Psoas muscle (tissue), 8 donors: ENCODE data around the gene SPDEF. TPM values are rescaled to one million over a fixed set of nuclear protein-coding genes. Genes with fewer than 3 reads are reported as not detected.
A peak's percentile ranks its signal among the peaks of the same experiment; 100 is the strongest.

Source experiments
- ATAC-seq, 4 donors: fragments of 200-7000 bp; cut with Tn5 transposase; one replicate each; pipeline ENCODE4 v1.9.1; 2020; ENCODE audit warnings: moderate library complexity in 3 of 4, mild to moderate bottlenecking in 2 of 4
- DNase-seq, 2 donors: peaks; one replicate each; pipeline ENCODE4 v3.0.0-alpha.2; 2020
- H3K27ac ChIP-seq: fragments of 200-600 bp; one replicate; pipeline ENCODE4 v1.8.0; 2022
- H3K27me3 ChIP-seq, 3 donors: fragments of 200-600 bp in 1 of 3; one replicate each; pipeline versions ENCODE4 v1.6.1 to v1.8.0; 2013 to 2022; ENCODE audit warnings: low read length in 2 of 3, mild to moderate bottlenecking in 2 of 3, moderate library complexity in 1 of 3; ENCODE audit not compliant: insufficient read depth in 3 of 3
- H3K36me3 ChIP-seq, 2 donors: fragments of 200-600 bp in 1 of 2; one replicate each; pipeline versions ENCODE4 v1.6.1 to v1.8.0; 2013 to 2022; ENCODE audit warnings: low read depth in 1 of 2, mild to moderate bottlenecking in 1 of 2, moderate library complexity in 1 of 2; ENCODE audit not compliant: insufficient read depth in 1 of 2
- H3K4me1 ChIP-seq: fragments of 200-600 bp; one replicate; pipeline ENCODE4 v1.8.0; 2022
- H3K4me3 ChIP-seq: fragments of 200-600 bp; one replicate; pipeline ENCODE4 v1.8.0; 2022; ENCODE audit warnings: mild to moderate bottlenecking
- H3K9me3 ChIP-seq: fragments of 200-600 bp; one replicate; pipeline ENCODE4 v1.8.0; 2022
- CTCF ChIP-seq: fragments of 200-600 bp; IDR thresholded peaks from one replicate; pipeline ENCODE4 v1.8.0; 2022; ENCODE audit warnings: antibody characterized with exemption
- WGBS, 3 donors: extraction: QIAGEN DNeasy Blood & Tissue Kit; methylation state at CpG; one replicate each; pipeline versions ENCODE4 v1.1.6 to v1.1.7; 2013; 5-methylcytosine and 5-hydroxymethylcytosine counted together
- intact Hi-C, 2 donors: fragments of 100-400 bp; cut with DNase I; formaldehyde crosslinking; loops; one replicate each; pipeline versions ENCODE4 v1.11.0 to v1.14.2; 2022
- polyA plus RNA-seq, 3 donors: library from polyadenylated mRNA; stranded (reverse); fragments of 200-250 nt; gene quantifications; one replicate each; pipeline ENCODE4 v1.2.3, GENCODE V29; 2013
- total RNA-seq, 4 donors: library from RNA; stranded (reverse); fragmentation: NEBNext Ultra II Directional in 2 of 4; extraction: Animal tissue kit (Norgen Biotek cat#: 25700) in 2 of 4; gene quantifications; one replicate each; pipeline versions ENCODE4 v1.2.1 to v1.2.4, GENCODE V29; 2021 to 2023
- donor health status: healthy with polysubstance abuse.
- donor health status: DM: no; HTN: no; CAD: no; lungs with moderate emphysema.
- donor health status: Bipolar disorder and iron deficiency.
- donor health status: healthy.
- donor health status: DM: yes; HTN: yes; CAD: no.
- donor health status: DM: no; HTN: no; CAD: no.
- donor health status: DM: no; HTN: no; CAD: no.
- donor health status: DM: yes; HTN: yes; CAD: no.

The SPDEF gene
- total and polyA plus RNA-seq, 7 donors, result 0.03 to 0.22 (median 0.21) TPM; not detected in 2

- intact Hi-C loops, result loop anchor here (2.0 to 5.0 kb wide), 3 partner anchors 79 to 169 kb away; partner anchors contain the start of gene ILRUN (in 1 of the 2)
- no peaks in the 10 kb centered on the region for H3K36me3 ChIP-seq
- H3K4me1 ChIP-seq, result peaks cover 8% of the 10 kb centered on the region
- H3K27me3 ChIP-seq, result no peaks in the 10 kb centered on the region
- WGBS, 3 donors, result 86 to 92% (median 86%) methylated on average over 12 of the region's 12 CpGs
- TF ChIP-seq CTCF, result no peak
- H3K9me3 ChIP-seq, result no peaks in the 10 kb centered on the region
- peak in 1 of 2 donors; percentile 32 for DNase-seq
- peak overlapping the region; percentile 46 for H3K4me3 ChIP-seq
- ATAC-seq, result no peak
- no peak overlapping the region for H3K27ac ChIP-seq
Observed at GRCh38 chr6:34527751-34528670, 28.1 kb downstream of the SPDEF start.

- no peaks in the 10 kb centered on the region for H3K9me3 ChIP-seq
- peak overlapping the region; percentile 36 for H3K27ac ChIP-seq
- H3K36me3 ChIP-seq, result no peaks in the 10 kb centered on the region
- intact Hi-C loops, result loop anchor here (2.0 to 5.0 kb wide), 3 partner anchors 80 to 170 kb away; partner anchors contain the start of gene ILRUN (in 1 of the 2)
- WGBS, 3 donors, result 3 to 4% (median 3%) methylated on average over 38 to 53 of the region's 53 CpGs
- ATAC-seq (peak; percentile 92 to 95 (median 94)), DNase-seq (peak; percentile 96 to 98)
- H3K4me3 ChIP-seq, result peak overlapping the region; percentile 47
- no peaks in the 10 kb centered on the region for H3K27me3 ChIP-seq
- peak; percentile 70 for TF ChIP-seq CTCF
- peaks cover 8% of the 10 kb centered on the region for H3K4me1 ChIP-seq
Observed at GRCh38 chr6:34526992-34527728, 29.0 kb downstream of the SPDEF start.

GRCh38 chr6:34526241-34526972 is 29.7 kb downstream of the SPDEF start:
- DNase-seq (peak in 1 of 2 donors; percentile 49), ATAC-seq (peak in 2 of 4 donors; percentile 10 to 16)
- no peak for TF ChIP-seq CTCF
- H3K27ac ChIP-seq, result peak overlapping the region; percentile 36
- intact Hi-C loops, result loop anchor here (2.0 to 5.0 kb wide), 3 partner anchors 81 to 171 kb away; partner anchors contain the start of gene ILRUN (in 1 of the 2)
- no peaks in the 10 kb centered on the region for H3K27me3 ChIP-seq
- no peaks in the 10 kb centered on the region for H3K36me3 ChIP-seq
- H3K4me3 ChIP-seq, result peak overlapping the region; percentile 47
- no peaks in the 10 kb centered on the region for H3K9me3 ChIP-seq
- 53 to 64% (median 57%) methylated on average over 21 to 23 of the region's 23 CpGs for WGBS, 3 donors
- peaks cover 8% of the 10 kb centered on the region for H3K4me1 ChIP-seq

- peaks cover 8% of the 10 kb centered on the region for H3K4me1 ChIP-seq
- H3K36me3 ChIP-seq, result no peaks in the 10 kb centered on the region
- peak in 1 of 2 donors; percentile 42 for DNase-seq
- intact Hi-C loops, result loop anchor here (2.0 to 5.0 kb wide), 3 partner anchors 82 to 172 kb away; partner anchors contain the start of gene ILRUN (in 1 of the 2)
- no peak for ATAC-seq
- H3K27me3 ChIP-seq, result no peaks in the 10 kb centered on the region
- H3K27ac ChIP-seq, result no peak overlapping the region
- H3K4me3 ChIP-seq, result no peak overlapping the region
- WGBS, 3 donors, result 90 to 92% (median 91%) methylated on average over 13 of the region's 13 CpGs
- no peak for TF ChIP-seq CTCF
- no peaks in the 10 kb centered on the region for H3K9me3 ChIP-seq
Observed at GRCh38 chr6:34525431-34526175, 30.5 kb downstream of the SPDEF start.
